Endothelial cell of umbilical vein (primary cell): ENCODE results near the gene RPUSD4. TPM values are rescaled to one million over a fixed set of nuclear protein-coding genes. Genes with fewer than 3 reads are reported as not detected.

Experiments used
- BruUV-seq: library from RNA; stranded (reverse); fragments of 400-500 nt; replicated peaks from 2 replicates; lab custom pipeline; 2021; lab: Mats Ljungman, UMichigan
- CTCF ChIA-PET: fragments of 300-600, 350-600 bp; sonication (Branson Sonifier 250); formaldehyde crosslinking; loops from one replicate; lab custom pipeline; 2021; ENCODE audit warnings: antibody characterized with exemption, inconsistent platforms; lab: Charles Lee
- POLR2A ChIA-PET: fragments of 300-600, 350-600 bp; sonication (Branson Sonifier 250); formaldehyde crosslinking; loops from one replicate; lab custom pipeline; 2021; ENCODE audit warnings: antibody characterized with exemption, inconsistent platforms; lab: Charles Lee
- DNase-seq: peaks from one replicate; pipeline ENCODE4 v3.0.0-alpha.2; 2011; ENCODE audit warnings: low read depth, low spot score
- FAIRE-seq: peaks from 2 replicates; lab custom pipeline; 2011; peaks lifted over from hg19 to GRCh38; lab: Jason Lieb, UNC
- H2AFZ ChIP-seq: 2 replicates; pipeline ENCODE4 v1.6.0; 2012; ENCODE audit warnings: low read depth, low read length, control low read depth, inconsistent platforms
- H3K27ac ChIP-seq: 2 replicates; pipeline ENCODE4 v1.5.1; 2011; ENCODE audit warnings: low read depth, mild to moderate bottlenecking, control low read depth, low read length, moderate library complexity; ENCODE audit not compliant: insufficient read depth
- H3K27me3 ChIP-seq, 2 experiments: 2 replicates each; pipeline versions ENCODE4 v1.6.0 to v1.6.1; 2011; ENCODE audit warnings: low read length in 2 of 2, mixed read lengths in 1 of 2; ENCODE audit not compliant: control insufficient read depth in 2 of 2, insufficient read depth in 2 of 2
- H3K36me3 ChIP-seq, 2 experiments: 2 replicates in 1 of 2; 3 replicates in 1 of 2; pipeline ENCODE4 v1.5.1; 2011; ENCODE audit warnings: low read length in 2 of 2, mild to moderate bottlenecking in 1 of 2, moderate library complexity in 1 of 2; ENCODE audit not compliant: control insufficient read depth in 2 of 2, insufficient read depth in 2 of 2; ENCODE audit errors: extremely low read depth in 1 of 2
- H3K4me1 ChIP-seq: 3 replicates; pipeline ENCODE4 v1.5.1; 2011; ENCODE audit warnings: mild to moderate bottlenecking, low read length; ENCODE audit not compliant: control insufficient read depth, insufficient read depth; ENCODE audit errors: extremely low read depth
- H3K4me2 ChIP-seq: 2 replicates; pipeline ENCODE4 v1.6.1; 2011; ENCODE audit warnings: low read length, control low read depth, mixed read lengths; ENCODE audit not compliant: insufficient read depth
- H3K4me3 ChIP-seq, 3 experiments: fragments of 200-600 bp in 1 of 3; sonication (generic), shearing (Covaris generic) in 1 of 3; replicated peaks in 1 of 3; 2 replicates each; pipeline ENCODE4 v1.5.1; 2011 to 2016; ENCODE audit warnings: control low read depth in 3 of 3, low read length in 3 of 3, mild to moderate bottlenecking in 2 of 3, inconsistent platforms in 1 of 3, low read depth in 1 of 3, moderate library complexity in 1 of 3; ENCODE audit not compliant: insufficient read depth in 1 of 3
- H3K79me2 ChIP-seq: 2 replicates; pipeline ENCODE4 v1.6.0; 2012; ENCODE audit warnings: low read length, inconsistent platforms; ENCODE audit not compliant: control insufficient read depth, insufficient read depth
- H3K9ac ChIP-seq: replicated peaks from 2 replicates; pipeline ENCODE3; 2011; ENCODE audit warnings: low read length, control low read depth; ENCODE audit not compliant: insufficient read depth; ENCODE audit errors: extremely low read depth
- H3K9me1 ChIP-seq: replicated peaks from 3 replicates; pipeline ENCODE4 v1.6.0; 2011; ENCODE audit warnings: mild to moderate bottlenecking, low read length; ENCODE audit not compliant: control insufficient read depth, insufficient read depth; ENCODE audit errors: extremely low read depth
- H3K9me3 ChIP-seq: replicated peaks from 2 replicates; pipeline ENCODE4 v1.5.1; 2012; ENCODE audit warnings: low read length, inconsistent platforms; ENCODE audit not compliant: control insufficient read depth, insufficient read depth
- H4K20me1 ChIP-seq: replicated peaks from 2 replicates; pipeline ENCODE3; 2011; ENCODE audit warnings: mild to moderate bottlenecking, low read length; ENCODE audit not compliant: control insufficient read depth, insufficient read depth; ENCODE audit errors: extremely low read depth
- FOS ChIP-seq: IDR thresholded peaks from 2 replicates; pipeline ENCODE4 v1.6.1; 2011; ENCODE audit warnings: mild to moderate bottlenecking, low read length, moderate library complexity, borderline replicate concordance; ENCODE audit not compliant: insufficient read depth
- JUN ChIP-seq: IDR thresholded peaks from 2 replicates; pipeline ENCODE4 v1.6.1; 2011; ENCODE audit warnings: borderline replicate concordance, low read depth; ENCODE audit not compliant: insufficient read length, insufficient read depth
- MAX ChIP-seq: IDR thresholded peaks from 2 replicates; pipeline ENCODE4 v1.6.1; 2011; ENCODE audit not compliant: insufficient read depth, insufficient read length
- MYC ChIP-seq: IDR thresholded peaks from one replicate; pipeline ENCODE4 v1.6.1; 2011; ENCODE audit warnings: mild to moderate bottlenecking, low read depth, low read length
- POLR2AphosphoS5 ChIP-seq: IDR thresholded peaks from 2 replicates; pipeline ENCODE4 v1.6.1; 2012; ENCODE audit warnings: low read depth, mild to moderate bottlenecking, control low read depth, low read length, moderate library complexity; ENCODE audit not compliant: insufficient read depth
- dilution Hi-C: fragments of 300-500 bp; cut with MboI; formaldehyde crosslinking; loops from one replicate; pipeline ENCODE4 v1.15.0; 2019; ENCODE audit warnings: low sequenced_read_pairs; ENCODE audit not compliant: extremely low pct_ligation_motif_present
- intact Hi-C: fragments of 100-400 bp; cut with micrococcal nuclease; formaldehyde crosslinking; loops from one replicate; pipeline ENCODE4 v1.10.0; 2022
- polyA plus RNA-seq, 4 experiments: library from polyadenylated mRNA; depleted of rRNA in 3 of 4; stranded (reverse) in 3 of 4; unstranded in 1 of 4; fragments of >200 nt; gene quantifications; 2 replicates each; pipeline versions ENCODE4 v1.2.1 to v1.2.3, GENCODE V29; 2011 to 2012; ENCODE audit warnings: missing spikeins in 1 of 4
- small RNA-seq: library from RNA; depleted of rRNA; stranded (forward); fragments of <200 nt; gene quantifications from one replicate; pipeline ENCODE3, GENCODE V24; 2012; ENCODE audit warnings: low replicate concordance, low read depth; ENCODE audit not compliant: insufficient read depth, insufficient read length
- total RNA-seq: library from RNA; stranded (reverse); gene quantifications from 2 replicates; pipeline ENCODE4 v1.2.3, GENCODE V29; 2021

The RPUSD4 gene
- total and polyA plus RNA-seq, 2 donors (not counting 3 experiments of a cell fraction or from before 2014, with no cell fraction given) = 37.8 to 40.8 TPM

GRCh38 chr11:126152152-126152551 is 59.3 kb downstream of the RPUSD4 start:
- Histone ChIP-seq H3K27me3 (no peaks in the 10 kb centered on the region), H3K4me3 (no peak overlapping the region), H3K9me1 (no peaks in the 10 kb centered on the region), H3K36me3 (no peaks in the 10 kb centered on the region), H3K4me2 (no peak overlapping the region), H2AFZ (no peak overlapping the region), H3K9ac (no peak overlapping the region), H3K27ac (no peak overlapping the region), H3K9me3 (no peaks in the 10 kb centered on the region), H3K79me2 (no peaks in the 10 kb centered on the region), H3K4me1 (peaks cover 25% of the 10 kb centered on the region), H4K20me1 (no peaks in the 10 kb centered on the region)
- CTCF ChIA-PET = interaction anchor here (3.6 kb wide), 1 partner anchor 38 kb away, joined by 11 read pairs; no protein-coding TSS in a partner anchor
- TF ChIP-seq POLR2AphosphoS5 = no peak
- TF ChIP-seq MAX = no peak
- TF ChIP-seq JUN = no peak
- no peak for TF ChIP-seq MYC
- no peak for TF ChIP-seq FOS
- POLR2A ChIA-PET = no interaction called here
- no peak for FAIRE-seq
- BruUV-seq = no TSS peak
- dilution Hi-C loops (no loop called here), intact Hi-C loops (no loop called here)
- DNase-seq = no peak

Small RNA genes within 50 kb of the gene (small RNA-seq; reads per million reads assigned to genes)
- gene AP001893.2 (not detected), gene RN7SL351P (not detected), gene RNU4-86P (not detected)

Other genes starting within 250 kb of the RPUSD4 start
- gene CDON, start 148.8 kb downstream of the RPUSD4 start, total RNA-seq = 3.5 and 3.8 TPM in 2 replicates
- gene CDON, start 148.8 kb downstream of the RPUSD4 start, polyA plus RNA-seq = 1.5 and 1.6 TPM in 2 replicates
- 35.3 and 35.8 TPM in 2 replicates for gene FAM118B, start 132 bp upstream of the RPUSD4 start, total RNA-seq
- 24.3 and 26.6 TPM in 2 replicates for gene FAM118B, start 132 bp upstream of the RPUSD4 start, polyA plus RNA-seq
- 104 and 106 TPM in 2 replicates for gene SRPRA, start 57.2 kb upstream of the RPUSD4 start, total RNA-seq
- 116 TPM in 2 replicates for gene SRPRA, start 57.2 kb upstream of the RPUSD4 start, polyA plus RNA-seq
- gene FOXRED1, start 57.5 kb upstream of the RPUSD4 start, total RNA-seq = 31.0 and 33.5 TPM in 2 replicates
- 32.4 and 33.4 TPM in 2 replicates for gene FOXRED1, start 57.5 kb upstream of the RPUSD4 start, polyA plus RNA-seq
- 8.7 and 11.0 TPM in 2 replicates for gene TIRAP, start 71.4 kb upstream of the RPUSD4 start, total RNA-seq
- gene TIRAP, start 71.4 kb upstream of the RPUSD4 start, polyA plus RNA-seq = 9.3 and 9.6 TPM in 2 replicates
- 19.6 and 21.8 TPM in 2 replicates for gene DCPS, start 92.4 kb upstream of the RPUSD4 start, total RNA-seq
- gene DCPS, start 92.4 kb upstream of the RPUSD4 start, polyA plus RNA-seq = 34.2 and 36.0 TPM in 2 replicates
- gene ST3GAL4, start 144.0 kb upstream of the RPUSD4 start, total RNA-seq = 17.7 and 21.1 TPM in 2 replicates
- 19.4 and 20.8 TPM in 2 replicates for gene ST3GAL4, start 144.0 kb upstream of the RPUSD4 start, polyA plus RNA-seq